GM23338 (cell line): ENCODE results near the gene PDSS2. TPM values are rescaled to one million over a fixed set of nuclear protein-coding genes. Genes with fewer than 3 reads are reported as not detected.

ENCODE experiments used
- ATAC-seq: fragments of 200-7000 bp; cut with Tn5 transposase; 3 replicates; pipeline ENCODE4 v1.9.1; 2020
- DNase-seq: peaks from one replicate; pipeline ENCODE4 v3.0.0-alpha.2; 2015; ENCODE audit warnings: low spot score
- H2AFZ ChIP-seq: fragments of 200-600 bp; sonication (generic); 2 replicates; pipeline ENCODE4 v1.8.0; 2016; ENCODE audit warnings: antibody characterized with exemption, mild to moderate bottlenecking, moderate library complexity
- H3F3A ChIP-seq: fragments of 200-600 bp; sonication (generic); replicated peaks from 2 replicates; pipeline ENCODE4 v1.8.0; 2017; ENCODE audit warnings: antibody characterized with exemption, mixed run types, low read depth
- H3K27ac ChIP-seq: fragments of 200-600 bp; sonication (generic); 2 replicates; pipeline ENCODE4 v1.6.1; 2016; ENCODE audit warnings: low read depth
- H3K27me3 ChIP-seq: fragments of 200-600 bp; sonication (generic); 2 replicates; pipeline ENCODE4 v1.8.0; 2016; ENCODE audit warnings: mild to moderate bottlenecking, mixed run types, moderate library complexity; ENCODE audit not compliant: insufficient read depth
- H3K36me3 ChIP-seq: fragments of 200-600 bp; sonication (generic); 2 replicates; pipeline ENCODE4 v1.8.0; 2016; ENCODE audit warnings: mild to moderate bottlenecking; ENCODE audit not compliant: insufficient read depth
- H3K4me1 ChIP-seq: fragments of 200-600 bp; sonication (generic); 2 replicates; pipeline ENCODE4 v1.8.0; 2016; ENCODE audit warnings: mild to moderate bottlenecking, moderate library complexity; ENCODE audit not compliant: insufficient read depth
- H3K4me2 ChIP-seq: fragments of 200-600 bp; sonication (generic); 2 replicates; pipeline ENCODE4 v1.7.1; 2017; ENCODE audit warnings: mixed run types
- H3K4me3 ChIP-seq: fragments of 200-600 bp; sonication (generic); 2 replicates; pipeline ENCODE4 v1.6.1; 2016; ENCODE audit warnings: mixed run types
- H3K79me2 ChIP-seq: fragments of 200-600 bp; sonication (generic); replicated peaks from 2 replicates; pipeline ENCODE4 v1.8.0; 2017; ENCODE audit warnings: mild to moderate bottlenecking; ENCODE audit not compliant: insufficient read depth
- H3K9me2 ChIP-seq: fragments of 200-600 bp; sonication (generic); 2 replicates; pipeline ENCODE4 v1.8.0; 2017; ENCODE audit not compliant: insufficient read depth
- H4K20me1 ChIP-seq: fragments of 200-600 bp; sonication (generic); replicated peaks from 2 replicates; pipeline ENCODE4 v1.8.0; 2017; ENCODE audit warnings: mild to moderate bottlenecking; ENCODE audit not compliant: insufficient read depth
- H3K27ac Mint-ChIP-seq: 2 replicates; pipeline ENCODE4 v1.8.0; 2020; ENCODE audit warnings: inconsistent platforms, mild to moderate bottlenecking, moderate library complexity, mixed read lengths
- H3K27me3 Mint-ChIP-seq: 3 replicates; pipeline ENCODE4 v1.8.0; 2022; ENCODE audit warnings: low read depth, mild to moderate bottlenecking, moderate library complexity, mixed read lengths, inconsistent platforms; ENCODE audit not compliant: insufficient read depth, poor library complexity
- H3K36me3 Mint-ChIP-seq: 3 replicates; pipeline ENCODE4 v1.8.0; 2021; ENCODE audit warnings: low read depth, mild to moderate bottlenecking, inconsistent platforms, moderate library complexity, mixed read lengths
- H3K4me1 Mint-ChIP-seq: 3 replicates; pipeline ENCODE4 v1.8.0; 2020; ENCODE audit warnings: mild to moderate bottlenecking, inconsistent platforms, mixed read lengths
- H3K4me3 Mint-ChIP-seq: 3 replicates; pipeline ENCODE4 v1.8.0; 2021; ENCODE audit warnings: moderate library complexity, mild to moderate bottlenecking, inconsistent platforms, mixed read lengths
- H3K9me3 Mint-ChIP-seq: 3 replicates; pipeline ENCODE4 v1.8.0; 2020; ENCODE audit warnings: moderate library complexity, mild to moderate bottlenecking, inconsistent platforms, mixed read lengths
- CTCF ChIP-seq, 2 experiments: fragments of 200-600 bp in 1 of 2; sonication (generic) in 1 of 2; conservative IDR thresholded peaks; 2 replicates each; pipeline versions ENCODE4 v1.5.1 to v1.6.1; 2016 to 2017; ENCODE audit warnings: antibody characterized with exemption in 2 of 2, low read depth in 2 of 2, mild to moderate bottlenecking in 2 of 2, moderate library complexity in 1 of 2
- STAT1 ChIP-seq: IDR thresholded peaks from one replicate; pipeline ENCODE4 v1.6.1; 2016; ENCODE audit warnings: antibody characterized with exemption; ENCODE audit not compliant: unreplicated experiment
- ZNF462 ChIP-seq: fragments of 250-450 bp; sonication (Bioruptor Pico); IDR thresholded peaks from 2 replicates; pipeline ENCODE4 v1.5.0; 2020; ENCODE audit warnings: mild to moderate bottlenecking, moderate library complexity
- polyA plus RNA-seq: library from polyadenylated mRNA; unstranded; fragments of >200 nt; fragmentation: Nextera tagmentation; extraction: Ambion mirVana; gene quantifications from 2 replicates; pipeline ENCODE4 v1.2.1, GENCODE V29; 2016
- total RNA-seq: library from RNA; depleted of rRNA; stranded (reverse); fragments of >200 nt; shearing (Covaris generic); gene quantifications from 2 replicates; pipeline ENCODE4 v1.2.3, GENCODE V29; 2014
- TF ChIP-seq, protein P1 (sequence below): IDR thresholded peaks from 2 replicates; pipeline ENCODE4 v1.6.1; 2016; ENCODE audit warnings: antibody characterized with exemption

The PDSS2 gene
- total and polyA plus RNA-seq, 2 experiments from 2014 or later: 7.3 to 16.7 TPM

- DNase-seq (no peak), ATAC-seq (no peak)
- Histone ChIP-seq H3K9me2 (no peaks in the 10 kb centered on the region), H3K4me2 (no peak overlapping the region), H3K36me3 (no peaks in the 10 kb centered on the region), H3K27me3 (no peaks in the 10 kb centered on the region), H3K27ac (no peak overlapping the region), H2AFZ (no peak overlapping the region), H3K4me1 (peaks cover 11% of the 10 kb centered on the region; the same call in 1 of the 2 replicates), H3K4me3 (no peak overlapping the region), H3K79me2 (no peaks in the 10 kb centered on the region), H3F3A (no peaks in the 10 kb centered on the region), H4K20me1 (no peaks in the 10 kb centered on the region)
- no peaks in the 10 kb centered on the region for H3K36me3 Mint-ChIP-seq
- no peaks in the 10 kb centered on the region for H3K9me3 Mint-ChIP-seq
- peaks cover 10% of the 10 kb centered on the region for H3K4me1 Mint-ChIP-seq
- no peak overlapping the region for H3K27ac Mint-ChIP-seq
- H3K27me3 Mint-ChIP-seq: no peaks in the 10 kb centered on the region
- TF ChIP-seq, protein P1, sequence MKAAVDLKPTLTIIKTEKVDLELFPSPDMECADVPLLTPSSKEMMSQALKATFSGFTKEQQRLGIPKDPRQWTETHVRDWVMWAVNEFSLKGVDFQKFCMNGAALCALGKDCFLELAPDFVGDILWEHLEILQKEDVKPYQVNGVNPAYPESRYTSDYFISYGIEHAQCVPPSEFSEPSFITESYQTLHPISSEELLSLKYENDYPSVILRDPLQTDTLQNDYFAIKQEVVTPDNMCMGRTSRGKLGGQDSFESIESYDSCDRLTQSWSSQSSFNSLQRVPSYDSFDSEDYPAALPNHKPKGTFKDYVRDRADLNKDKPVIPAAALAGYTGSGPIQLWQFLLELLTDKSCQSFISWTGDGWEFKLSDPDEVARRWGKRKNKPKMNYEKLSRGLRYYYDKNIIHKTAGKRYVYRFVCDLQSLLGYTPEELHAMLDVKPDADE: no peak
- no peak for TF ChIP-seq ZNF462 (CRISPR knock-in tag)
- H3K4me3 Mint-ChIP-seq: no peak overlapping the region
Observed at GRCh38 chr6:107275330-107275865, 184.0 kb downstream of the PDSS2 start.

DNA sequence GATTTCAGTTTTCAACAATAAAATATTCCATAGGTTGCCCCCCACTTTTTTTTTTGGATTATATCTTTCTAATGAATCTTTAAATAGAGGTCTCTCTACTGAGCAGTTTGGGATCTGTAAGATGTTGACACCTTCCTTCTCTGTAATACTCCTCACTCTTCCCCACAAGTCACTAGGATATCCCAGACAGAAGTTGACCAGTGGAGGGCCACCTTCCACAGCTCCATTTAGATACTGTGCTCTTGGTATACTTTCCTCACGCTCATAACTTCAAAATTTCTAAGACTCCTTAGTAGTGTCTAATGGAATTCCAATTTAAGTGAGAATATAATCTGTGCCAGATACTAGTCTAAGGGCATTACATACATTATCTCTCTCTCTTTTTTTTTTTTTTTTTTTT lies 185.1 kb downstream of the PDSS2 start:
- H3K4me2 ChIP-seq: no peak overlapping the region
- H3K27ac ChIP-seq: no peak overlapping the region
- no peaks in the 10 kb centered on the region for H3K9me2 ChIP-seq
- no peak overlapping the region for H3K4me3 ChIP-seq
- Mint-ChIP-seq H3K4me3 (no peak overlapping the region), H3K4me1 (peaks cover 3% of the 10 kb centered on the region; the same call in 2 of the 3 replicates), H3K9me3 (no peaks in the 10 kb centered on the region), H3K27me3 (no peaks in the 10 kb centered on the region), H3K27ac (no peak overlapping the region), H3K36me3 (no peaks in the 10 kb centered on the region)
- H3K27me3 ChIP-seq: no peaks in the 10 kb centered on the region
- ATAC-seq: peak; percentile 49
- H2AFZ ChIP-seq: no peak overlapping the region
- no peak for DNase-seq
- no peaks in the 10 kb centered on the region for H3F3A ChIP-seq
- H3K79me2 ChIP-seq: no peaks in the 10 kb centered on the region
- TF ChIP-seq STAT1 (no peak), CTCF (conservative IDR thresholded peaks at IDR 0.05; ENCODE audit: low read depth in 2 of 2) (peak in 1 of 2 experiments; percentile 57; a peak in 2 of 4 replicates)
- H4K20me1 ChIP-seq: no peaks in the 10 kb centered on the region
- H3K4me1 ChIP-seq: no peaks in the 10 kb centered on the region; the same call in 1 of the 2 replicates
- no peaks in the 10 kb centered on the region for H3K36me3 ChIP-seq
